Left renal cortex interstitium (tissue), 4 donors: ENCODE data around the gene CLTCL1. TPM values are rescaled to one million over a fixed set of nuclear protein-coding genes. Genes with fewer than 3 reads are reported as not detected.
"Not testable (repeated sequence)": the region's sequence is repeated elsewhere in the genome, so short reads cannot be mapped to it uniquely, and the experiment has no call there.

ENCODE experiments used
- DNase-seq, 4 donors: peaks; one replicate each; pipeline ENCODE4 v3.0.0-alpha.2; 2013; ENCODE audit warnings: low read depth in 4 of 4, low spot score in 2 of 4, missing footprints in 1 of 4
- polyA plus RNA-seq, 4 donors: library from polyadenylated mRNA; unstranded; fragments of 120-200 nt; gene quantifications; one replicate each; pipeline ENCODE4 v1.2.1, GENCODE V29; 2013; ENCODE audit not compliant: insufficient read length in 4 of 4

The CLTCL1 gene
- polyA plus RNA-seq, 4 donors = 3.3 to 7.5 (median 6.0) TPM

GRCh38 chr22:19256362-19256761 is 35.2 kb downstream of the CLTCL1 start:
- not testable (repeated sequence) for DNase-seq

- no peak for DNase-seq
Measured at GRCh38 chr22:19253143-19253542, 38.4 kb downstream of the CLTCL1 start.

- no peak for DNase-seq
Measured at GRCh38 chr22:19244600-19245352, 46.7 kb downstream of the CLTCL1 start.

GRCh38 chr22:19242699-19243098 is 48.8 kb downstream of the CLTCL1 start:
- no peak for DNase-seq

- DNase-seq = no peak
Measured at GRCh38 chr22:19241593-19241906, 50.0 kb downstream of the CLTCL1 start.

- no peak for DNase-seq
Measured at GRCh38 chr22:19240813-19241592, 50.5 kb downstream of the CLTCL1 start.

GRCh38 chr22:19239464-19239863 is 52.1 kb downstream of the CLTCL1 start:
- DNase-seq = no peak

GRCh38 chr22:19238900-19239299 is 52.6 kb downstream of the CLTCL1 start:
- no peak for DNase-seq

GRCh38 chr22:19235874-19236273 is 55.6 kb downstream of the CLTCL1 start:
- no peak for DNase-seq

- DNase-seq = no peak
Measured at GRCh38 chr22:19234126-19234896, 57.2 kb downstream of the CLTCL1 start.

GRCh38 chr22:19233189-19233661 is 58.3 kb downstream of the CLTCL1 start:
- no peak for DNase-seq

- DNase-seq = no peak
Measured at GRCh38 chr22:19232623-19233022, 58.9 kb downstream of the CLTCL1 start.

GRCh38 chr22:19231986-19232385 is 59.5 kb downstream of the CLTCL1 start:
- DNase-seq = no peak

GRCh38 chr22:19229600-19229999 is 61.9 kb downstream of the CLTCL1 start:
- DNase-seq = no peak

GRCh38 chr22:19228179-19228578 is 63.3 kb downstream of the CLTCL1 start:
- DNase-seq = no peak

- no peak for DNase-seq
Measured at GRCh38 chr22:19226428-19226827, 65.1 kb downstream of the CLTCL1 start.

- no peak for DNase-seq
Measured at GRCh38 chr22:19225560-19225959, 66.0 kb downstream of the CLTCL1 start.

GRCh38 chr22:19224985-19225384 is 66.5 kb downstream of the CLTCL1 start:
- no peak for DNase-seq

- no peak for DNase-seq
Measured at GRCh38 chr22:19224557-19224956, 67.0 kb downstream of the CLTCL1 start.

GRCh38 chr22:19223617-19224016 is 67.9 kb downstream of the CLTCL1 start:
- no peak for DNase-seq

GRCh38 chr22:19223110-19223509 is 68.4 kb downstream of the CLTCL1 start:
- no peak for DNase-seq
